Measurements from ENCODE around the gene ATPAF2. TPM values are rescaled to one million over a fixed set of nuclear protein-coding genes. Genes with fewer than 3 reads are reported as not detected.
A peak's percentile ranks its signal among the peaks of the same experiment; 100 is the strongest.

ATPAF2 gene
- total RNA-seq, 1 donor from 2014 or later: 34.7 TPM

- peaks cover 5% of the 10 kb centered on the region for H3K4me1 Mint-ChIP-seq (ENCODE audit: low read depth, unreplicated experiment)
- no peaks in the 10 kb centered on the region for H3K36me3 Mint-ChIP-seq (ENCODE audit: unreplicated experiment)
- H3K27me3 Mint-ChIP-seq (ENCODE audit: unreplicated experiment): peaks cover 7% of the 10 kb centered on the region
- no peak overlapping the region for H3K4me3 Mint-ChIP-seq (ENCODE audit: unreplicated experiment)
- no peak overlapping the region for H3K27ac Mint-ChIP-seq (ENCODE audit: unreplicated experiment)
- DNase-seq: no peak
- TF ChIP-seq, protein P1, sequence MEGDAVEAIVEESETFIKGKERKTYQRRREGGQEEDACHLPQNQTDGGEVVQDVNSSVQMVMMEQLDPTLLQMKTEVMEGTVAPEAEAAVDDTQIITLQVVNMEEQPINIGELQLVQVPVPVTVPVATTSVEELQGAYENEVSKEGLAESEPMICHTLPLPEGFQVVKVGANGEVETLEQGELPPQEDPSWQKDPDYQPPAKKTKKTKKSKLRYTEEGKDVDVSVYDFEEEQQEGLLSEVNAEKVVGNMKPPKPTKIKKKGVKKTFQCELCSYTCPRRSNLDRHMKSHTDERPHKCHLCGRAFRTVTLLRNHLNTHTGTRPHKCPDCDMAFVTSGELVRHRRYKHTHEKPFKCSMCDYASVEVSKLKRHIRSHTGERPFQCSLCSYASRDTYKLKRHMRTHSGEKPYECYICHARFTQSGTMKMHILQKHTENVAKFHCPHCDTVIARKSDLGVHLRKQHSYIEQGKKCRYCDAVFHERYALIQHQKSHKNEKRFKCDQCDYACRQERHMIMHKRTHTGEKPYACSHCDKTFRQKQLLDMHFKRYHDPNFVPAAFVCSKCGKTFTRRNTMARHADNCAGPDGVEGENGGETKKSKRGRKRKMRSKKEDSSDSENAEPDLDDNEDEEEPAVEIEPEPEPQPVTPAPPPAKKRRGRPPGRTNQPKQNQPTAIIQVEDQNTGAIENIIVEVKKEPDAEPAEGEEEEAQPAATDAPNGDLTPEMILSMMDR (IDR thresholded peaks at IDR 0.05; ENCODE audit: partially characterized antibody, unreplicated experiment): no peak
- no peaks in the 10 kb centered on the region for H3K9me3 Mint-ChIP-seq (ENCODE audit: unreplicated experiment)
Measured at GRCh38 chr17:17979778-17980177, 59.2 kb downstream of the ATPAF2 start.

GRCh38 chr17:17978481-17979424 lies 60.2 kb downstream of the ATPAF2 start:
- Mint-ChIP-seq H3K27me3 (ENCODE audit: unreplicated experiment) (peaks cover 7% of the 10 kb centered on the region), H3K27ac (ENCODE audit: unreplicated experiment) (no peak overlapping the region), H3K4me3 (ENCODE audit: unreplicated experiment) (no peak overlapping the region), H3K4me1 (ENCODE audit: low read depth, unreplicated experiment) (peaks cover 5% of the 10 kb centered on the region), H3K9me3 (ENCODE audit: unreplicated experiment) (no peaks in the 10 kb centered on the region), H3K36me3 (ENCODE audit: unreplicated experiment) (no peaks in the 10 kb centered on the region)
- no peak for DNase-seq
- TF ChIP-seq, protein P1 (IDR thresholded peaks at IDR 0.05; ENCODE audit: partially characterized antibody, unreplicated experiment): no peak

DNA sequence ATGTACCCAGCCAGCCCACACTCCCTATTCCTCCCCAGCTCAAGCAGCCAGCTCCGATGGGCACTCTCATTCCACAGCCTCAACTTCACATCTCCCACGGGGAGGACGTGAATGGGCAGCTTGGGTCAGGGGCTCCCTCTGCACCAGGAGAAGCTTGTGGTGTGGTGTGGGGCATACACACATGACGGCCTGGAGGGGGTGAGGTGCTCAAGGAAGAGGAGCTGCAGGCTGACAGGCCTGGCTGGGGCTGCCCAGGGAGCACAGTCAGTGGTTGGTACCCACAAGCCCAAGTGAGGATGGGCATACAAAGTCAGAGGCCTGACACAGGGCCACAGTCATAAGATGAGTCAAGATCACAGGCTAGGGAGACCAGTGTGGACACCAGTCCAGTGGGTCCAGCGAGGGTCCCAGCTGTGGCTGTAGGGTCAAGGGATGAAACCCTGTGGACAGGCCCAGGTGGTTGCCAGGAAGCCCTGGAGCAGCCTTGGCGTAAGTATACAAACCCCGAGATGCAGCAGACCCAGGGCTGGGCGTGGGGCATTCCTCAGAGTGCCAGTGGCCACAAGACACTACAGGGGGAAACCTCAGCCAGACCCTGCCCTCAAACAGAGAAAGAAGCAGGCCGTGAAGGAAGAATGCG lies 61.9 kb downstream of the ATPAF2 start:
- TF ChIP-seq, protein P1 (IDR thresholded peaks at IDR 0.05; ENCODE audit: partially characterized antibody, unreplicated experiment): no peak

DNA sequence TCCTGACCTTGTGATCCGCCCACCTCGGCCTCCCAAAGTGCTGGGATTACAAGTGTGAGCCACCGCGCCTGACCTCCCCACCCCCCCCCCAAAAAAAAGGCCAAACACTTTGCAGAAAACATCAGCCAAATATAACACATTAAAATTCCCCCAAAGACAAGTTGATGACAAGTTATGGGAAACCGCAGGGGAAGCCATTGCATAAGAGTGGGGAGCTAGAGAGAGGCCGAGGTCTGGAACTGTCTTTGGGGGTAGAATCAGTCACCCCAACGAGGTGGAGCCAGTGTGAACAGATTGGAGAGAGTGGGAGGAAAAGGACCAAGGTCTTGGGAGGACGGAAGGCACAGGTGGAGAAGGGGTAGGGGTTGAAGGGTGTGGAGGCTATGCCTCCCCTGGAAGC lies 63.5 kb downstream of the ATPAF2 start:
- H3K27ac Mint-ChIP-seq (ENCODE audit: unreplicated experiment): no peak overlapping the region
- DNase-seq: no peak
- no peaks in the 10 kb centered on the region for H3K36me3 Mint-ChIP-seq (ENCODE audit: unreplicated experiment)
- no peaks in the 10 kb centered on the region for H3K9me3 Mint-ChIP-seq (ENCODE audit: unreplicated experiment)
- H3K4me1 Mint-ChIP-seq (ENCODE audit: low read depth, unreplicated experiment): peaks cover 8% of the 10 kb centered on the region
- no peak overlapping the region for H3K4me3 Mint-ChIP-seq (ENCODE audit: unreplicated experiment)
- H3K27me3 Mint-ChIP-seq (ENCODE audit: unreplicated experiment): peaks cover 12% of the 10 kb centered on the region
- TF ChIP-seq, protein P1 (IDR thresholded peaks at IDR 0.05; ENCODE audit: partially characterized antibody, unreplicated experiment): no peak

More for the DNA sequence above, 61.9 kb downstream of the ATPAF2 start:
- Mint-ChIP-seq H3K9me3 (ENCODE audit: unreplicated experiment) (no peaks in the 10 kb centered on the region), H3K4me1 (ENCODE audit: low read depth, unreplicated experiment) (peaks cover 5% of the 10 kb centered on the region), H3K27me3 (ENCODE audit: unreplicated experiment) (peaks cover 11% of the 10 kb centered on the region), H3K4me3 (ENCODE audit: unreplicated experiment) (no peak overlapping the region), H3K27ac (ENCODE audit: unreplicated experiment) (no peak overlapping the region), H3K36me3 (ENCODE audit: unreplicated experiment) (no peaks in the 10 kb centered on the region)
- DNase-seq: no peak

- Mint-ChIP-seq H3K36me3 (ENCODE audit: unreplicated experiment) (no peaks in the 10 kb centered on the region), H3K27ac (ENCODE audit: unreplicated experiment) (no peak overlapping the region), H3K4me1 (ENCODE audit: low read depth, unreplicated experiment) (peaks cover 7% of the 10 kb centered on the region)
Measured at GRCh38 chr17:17972952-17973254, 66.1 kb downstream of the ATPAF2 start.

More at GRCh38 chr17:17972952-17973254, 66.1 kb downstream of the ATPAF2 start:
- DNase-seq: no peak
- Mint-ChIP-seq H3K27me3 (ENCODE audit: unreplicated experiment) (peaks cover 11% of the 10 kb centered on the region), H3K9me3 (ENCODE audit: unreplicated experiment) (no peaks in the 10 kb centered on the region), H3K4me3 (ENCODE audit: unreplicated experiment) (peak overlapping the region; percentile 92)
- TF ChIP-seq, protein P1 (IDR thresholded peaks at IDR 0.05; ENCODE audit: partially characterized antibody, unreplicated experiment): no peak
